ENCODE data around the gene OR5A2.
"Not testable (repeated sequence)": the region's sequence is repeated elsewhere in the genome, so short reads cannot be mapped to it uniquely, and the experiment has no call there.

OR5A2 gene, protein sequence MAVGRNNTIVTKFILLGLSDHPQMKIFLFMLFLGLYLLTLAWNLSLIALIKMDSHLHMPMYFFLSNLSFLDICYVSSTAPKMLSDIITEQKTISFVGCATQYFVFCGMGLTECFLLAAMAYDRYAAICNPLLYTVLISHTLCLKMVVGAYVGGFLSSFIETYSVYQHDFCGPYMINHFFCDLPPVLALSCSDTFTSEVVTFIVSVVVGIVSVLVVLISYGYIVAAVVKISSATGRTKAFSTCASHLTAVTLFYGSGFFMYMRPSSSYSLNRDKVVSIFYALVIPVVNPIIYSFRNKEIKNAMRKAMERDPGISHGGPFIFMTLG

GRCh38 chr11:59426361-59427067, at the start of gene OR5A2:
Gene OR5A2, minus strand, starts transcription at chr11:59426413. Its CDS starts 3,460 bp downstream, at chr11:59422953.
- no peak for DNase-seq

GRCh38 chr11:59475176-59475575, 49.0 kb upstream of the OR5A2 start:
- DNase-seq, result no peak

- no peak for DNase-seq
These were observed 46.8 kb upstream of the OR5A2 start, which contains the start of gene OR4D10 for GRCh38 chr11:59473015-59473414. Gene OR4D10, plus strand, starts transcription at chr11:59473315. Its CDS starts 4,115 bp downstream, at chr11:59477430.

GRCh38 chr11:59463190-59463641, 37.0 kb upstream of the OR5A2 start:
- DNase-seq, result no peak

DNA sequence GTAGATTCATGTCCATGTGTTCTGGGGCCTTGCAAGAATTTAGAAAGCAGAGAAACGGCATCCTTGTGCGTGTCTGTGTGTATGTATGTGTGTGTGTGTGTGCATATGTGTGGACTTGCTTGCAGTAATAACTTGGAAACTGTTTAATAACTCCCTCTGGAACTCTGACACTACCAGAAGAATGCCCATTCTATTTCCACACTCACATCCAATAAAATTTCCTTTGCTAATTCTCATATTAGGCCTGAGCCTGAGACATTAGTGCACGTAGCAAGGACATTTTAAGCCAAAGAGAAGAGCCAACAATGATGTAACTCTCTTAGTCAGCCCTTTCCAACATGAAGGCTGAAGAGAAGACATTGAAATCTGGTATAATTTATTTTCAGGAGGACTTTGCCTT, 33.7 kb upstream of the OR5A2 start:
- no peak for DNase-seq

- no peak for DNase-seq
These were observed 30.4 kb upstream of the OR5A2 start, which contains the start of gene OR4D6 for GRCh38 chr11:59456661-59457060. Gene OR4D6, plus strand, starts transcription at chr11:59456961. Its CDS starts 0 bp downstream, at chr11:59456961.

DNA sequence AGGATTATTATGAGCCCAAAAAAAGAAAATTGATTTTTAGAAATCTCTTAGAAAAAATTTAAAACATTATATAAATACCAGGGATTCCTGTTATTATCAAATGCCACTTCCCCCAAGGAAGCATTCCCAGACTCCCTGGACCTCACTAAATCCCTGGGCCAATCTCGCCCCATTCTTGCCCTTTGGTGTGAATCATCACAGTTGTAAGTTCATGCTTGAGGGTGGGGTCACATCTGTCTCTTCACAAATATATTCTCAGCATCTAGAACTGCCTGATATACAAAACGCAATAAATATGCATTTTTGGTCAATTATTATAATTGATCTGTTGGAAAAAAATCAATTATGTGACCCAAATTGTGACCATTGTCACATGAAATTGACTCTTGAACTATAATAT, 22.3 kb upstream of the OR5A2 start:
- DNase-seq, result no peak

GRCh38 chr11:59445624-59446023, 19.4 kb upstream of the OR5A2 start:
- DNase-seq, result not testable (repeated sequence)

DNA sequence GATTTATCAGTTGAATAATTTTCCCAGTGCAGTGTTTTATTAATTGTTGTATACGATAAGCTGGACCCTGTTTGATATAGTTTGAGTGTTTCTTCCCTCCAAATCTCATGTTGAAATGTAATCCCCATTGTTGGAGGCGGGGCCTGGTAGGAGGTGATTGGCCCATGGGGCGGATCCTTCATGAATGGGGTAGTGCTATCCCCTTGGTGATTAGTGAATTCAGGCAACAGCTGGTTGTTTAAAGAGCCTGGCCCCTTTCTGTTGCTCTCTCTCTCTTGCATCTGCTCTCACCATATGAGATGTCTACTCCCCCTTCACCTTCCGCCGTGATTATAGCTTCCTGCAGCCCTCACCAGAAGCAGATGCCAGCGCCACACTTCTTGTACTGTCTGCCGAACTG, 11.6 kb upstream of the OR5A2 start:
- DNase-seq, result no peak

GRCh38 chr11:59436169-59436568, 10.0 kb upstream of the OR5A2 start, which contains the start of gene OR5A1:
Gene OR5A1, plus strand, starts transcription at chr11:59436469. Its CDS starts 6,700 bp downstream, at chr11:59443169.
- no peak for DNase-seq

DNA sequence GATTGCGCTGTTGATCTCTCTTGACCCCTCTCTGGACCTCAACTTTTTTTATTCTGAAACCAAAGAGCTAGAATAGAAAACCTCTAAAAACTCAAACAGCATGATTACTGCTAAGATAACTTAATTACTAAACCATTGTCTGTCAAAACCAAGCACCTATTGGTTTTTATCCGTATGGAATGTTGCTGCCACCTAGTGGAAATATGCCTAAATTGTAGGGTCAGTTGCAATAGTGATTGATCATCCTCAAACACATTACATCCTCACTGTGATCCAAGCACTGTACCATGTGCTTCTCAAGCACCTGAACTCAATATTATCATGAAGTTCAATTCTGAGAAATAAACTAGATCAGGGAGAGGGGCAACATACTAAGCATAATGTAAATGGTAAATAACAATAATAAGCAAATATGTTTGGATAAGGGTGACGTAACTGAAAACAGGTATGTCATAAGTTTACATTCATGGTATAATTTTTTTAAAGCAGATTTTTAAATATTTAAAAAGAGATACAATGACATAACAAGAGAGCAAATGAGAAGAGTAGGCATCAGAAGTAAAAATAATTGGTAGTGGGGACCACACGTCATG, 3.8 kb upstream of the OR5A2 start:
- peak; percentile 0 for DNase-seq

- DNase-seq, result no peak
These were observed 812 bp upstream of the OR5A2 start for GRCh38 chr11:59427068-59427382.

- DNase-seq, result no peak
These were observed 1.1 kb downstream of the OR5A2 start for GRCh38 chr11:59425131-59425530.

DNA sequence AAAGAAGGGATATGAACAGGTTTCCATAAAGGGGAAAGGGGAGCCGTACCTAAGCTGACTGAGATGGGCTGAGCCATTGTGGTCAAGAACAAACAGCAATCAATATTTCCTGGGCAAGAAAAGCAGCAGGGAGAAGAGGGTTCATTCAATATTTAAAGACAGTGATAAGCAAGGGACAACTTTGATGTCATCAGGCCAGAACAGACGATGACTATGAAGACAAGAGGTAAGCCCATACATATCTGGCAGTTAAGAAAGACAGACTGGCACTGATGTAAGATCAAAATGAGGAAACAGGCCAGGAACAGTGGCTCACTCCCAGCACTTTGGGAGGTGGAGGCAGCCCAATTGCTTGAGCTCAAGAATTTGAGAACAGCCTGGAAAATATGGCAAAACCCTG, 2.4 kb downstream of the OR5A2 start:
- no peak for DNase-seq

GRCh38 chr11:59418156-59418555, 8.1 kb downstream of the OR5A2 start:
- no peak for DNase-seq

GRCh38 chr11:59417023-59417422, 9.2 kb downstream of the OR5A2 start:
- DNase-seq, result no peak

GRCh38 chr11:59416613-59417012, 9.6 kb downstream of the OR5A2 start:
- no peak for DNase-seq

- DNase-seq, result no peak
These were observed 11.1 kb downstream of the OR5A2 start for GRCh38 chr11:59415111-59415510.

- DNase-seq, result no peak
These were observed 12.6 kb downstream of the OR5A2 start for GRCh38 chr11:59413646-59414045.

DNA sequence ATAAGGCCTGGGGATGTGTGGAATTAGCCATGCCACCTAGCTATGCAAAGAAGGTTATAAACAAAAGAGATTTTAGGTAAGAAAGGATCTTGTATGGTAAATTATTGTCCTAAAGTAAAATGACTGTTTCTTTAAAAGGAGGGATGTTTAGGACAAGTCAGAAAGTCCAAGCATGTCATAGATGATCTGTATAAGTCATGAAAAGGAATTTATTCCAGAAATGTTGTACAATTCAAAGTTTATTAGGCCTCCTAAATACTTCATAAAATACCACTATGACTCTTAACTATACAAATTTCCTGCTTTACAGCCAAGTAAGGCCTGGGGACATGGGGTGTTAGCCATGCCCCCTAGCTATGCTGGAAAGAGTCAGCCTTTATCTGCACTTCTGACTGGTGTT, 22.7 kb downstream of the OR5A2 start:
- DNase-seq, result no peak

- no peak for DNase-seq
These were observed 25.0 kb downstream of the OR5A2 start for GRCh38 chr11:59401262-59401552.

DNA sequence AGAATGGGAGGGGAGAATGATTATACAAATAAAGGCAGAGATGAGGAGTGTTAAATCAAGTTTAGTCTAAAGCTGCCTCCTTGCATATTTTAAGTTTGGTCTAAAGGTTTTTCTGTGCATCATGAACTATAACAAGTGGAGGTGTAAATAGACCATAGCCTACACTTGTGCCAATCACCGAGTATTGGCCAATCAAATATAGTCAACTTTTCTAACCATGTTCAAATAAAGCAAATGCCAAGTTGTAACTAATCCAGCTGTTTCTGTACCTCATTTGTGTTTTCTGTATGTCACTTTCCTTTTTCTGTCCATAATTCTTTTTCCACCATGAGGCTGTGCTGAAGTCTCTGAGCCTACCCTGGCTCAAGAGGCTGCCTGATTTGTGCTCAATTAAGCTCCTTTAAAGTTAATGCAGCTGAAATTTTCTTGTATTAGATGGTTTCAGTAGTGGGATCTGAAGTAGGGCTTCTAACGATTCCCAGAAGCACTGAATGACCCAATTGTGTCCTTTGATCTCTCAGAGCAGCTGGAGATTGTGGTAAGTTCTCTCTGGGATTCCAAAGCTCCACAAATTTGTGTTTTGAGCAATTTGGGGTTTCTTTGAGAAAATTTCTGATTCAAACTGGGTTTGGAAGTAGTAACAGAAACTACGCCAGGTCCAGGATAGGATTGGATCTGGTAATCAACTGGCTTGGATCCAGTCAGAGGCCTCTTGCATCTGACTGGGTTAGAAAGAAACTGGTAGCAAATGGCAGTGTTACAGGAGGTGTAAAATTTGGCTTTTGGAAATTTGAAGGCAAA, 25.6 kb downstream of the OR5A2 start:
- no peak for DNase-seq

GRCh38 chr11:59394186-59394585, 32.0 kb downstream of the OR5A2 start:
- no peak for DNase-seq
